SH-SY5Y (cell line): ENCODE measurements around the gene RIC1.

Experiments
- GATA2 ChIP-seq: IDR thresholded peaks from 2 replicates; pipeline ENCODE4 v1.6.1; 2011; ENCODE audit warnings: mild to moderate bottlenecking, low read depth, low read length
- GATA3 ChIP-seq: IDR thresholded peaks from 2 replicates; pipeline ENCODE4 v1.6.1; 2011; ENCODE audit warnings: low read depth, mild to moderate bottlenecking, low read length, moderate library complexity

DNA sequence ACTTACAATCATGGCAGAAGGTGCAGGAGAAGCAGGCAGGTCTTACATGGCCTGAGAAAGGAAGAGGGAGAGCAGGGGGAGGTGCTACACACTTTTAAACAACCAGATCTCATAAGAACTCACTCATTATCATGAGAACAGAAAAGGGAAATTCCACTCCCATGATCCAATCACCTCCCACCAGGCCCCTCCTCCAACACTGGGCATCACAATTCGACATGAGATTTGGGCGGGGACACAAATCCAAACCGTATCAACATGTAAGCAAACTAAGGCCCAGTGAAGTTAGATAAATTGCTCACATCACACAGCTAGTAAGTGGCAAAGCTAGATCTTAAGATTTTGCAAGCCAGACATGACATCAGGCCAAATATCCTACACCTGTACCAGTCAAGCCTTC, 48.3 kb upstream of the RIC1 start:
- no peak for TF ChIP-seq GATA3
- TF ChIP-seq GATA2: no peak
